22Rv1 (cell line): ENCODE data around the gene NEURL1.

ENCODE experiments used
- H3K27ac ChIP-seq: fragments of 450-650 bp; 2 replicates; pipeline ENCODE4 v1.5.1; 2017
- CTCF ChIP-seq: fragments of 450-650 bp; IDR thresholded peaks from 2 replicates; pipeline ENCODE4 v1.5.1; 2017; ENCODE audit warnings: mild to moderate bottlenecking
- ZFX ChIP-seq: fragments of 450-650 bp; IDR thresholded peaks from 2 replicates; pipeline ENCODE4 v1.6.1; 2017; ENCODE audit warnings: antibody characterized with exemption, borderline replicate concordance

NEURL1 gene

GRCh38 chr10:103465411-103466179 lies 27.9 kb upstream of the NEURL1 start:
- no peak overlapping the region for H3K27ac ChIP-seq
- TF ChIP-seq CTCF = no peak
- TF ChIP-seq ZFX = no peak

- no peak for TF ChIP-seq CTCF
- TF ChIP-seq ZFX = no peak
- no peak overlapping the region for H3K27ac ChIP-seq
These were observed 26.8 kb upstream of the NEURL1 start for GRCh38 chr10:103466734-103467133.

GRCh38 chr10:103467406-103467805 lies 26.1 kb upstream of the NEURL1 start:
- no peak overlapping the region for H3K27ac ChIP-seq

GRCh38 chr10:103469201-103469600 lies 24.3 kb upstream of the NEURL1 start:
- TF ChIP-seq CTCF (no peak), ZFX (no peak)
- H3K27ac ChIP-seq = no peak overlapping the region

More at GRCh38 chr10:103467406-103467805, 26.1 kb upstream of the NEURL1 start:
- TF ChIP-seq CTCF = no peak
- no peak for TF ChIP-seq ZFX

GRCh38 chr10:103470761-103471653 lies 22.5 kb upstream of the NEURL1 start:
- no peak for TF ChIP-seq ZFX
- no peak for TF ChIP-seq CTCF
- H3K27ac ChIP-seq = no peak overlapping the region

GRCh38 chr10:103472005-103472404 lies 21.5 kb upstream of the NEURL1 start:
- H3K27ac ChIP-seq = no peak overlapping the region
- TF ChIP-seq ZFX (no peak), CTCF (no peak)

- no peak overlapping the region for H3K27ac ChIP-seq
- TF ChIP-seq ZFX = no peak
These were observed 20.2 kb upstream of the NEURL1 start for GRCh38 chr10:103473261-103473671.
